Hindlimb muscle (tissue), 1 donor: Measurements from ENCODE around the gene ATAD1. TPM values are rescaled to one million over a fixed set of nuclear protein-coding genes. Genes with fewer than 3 reads are reported as not detected.
"Not testable (repeated sequence)": the region's sequence is repeated elsewhere in the genome, so short reads cannot be mapped to it uniquely, and the experiment has no call there.

Source experiments
- DNase-seq: peaks from one replicate; pipeline ENCODE4 v3.0.0-alpha.2; 2013
- polyA plus RNA-seq: library from polyadenylated mRNA; unstranded; fragments of 120-200 nt; gene quantifications from one replicate; pipeline ENCODE4 v1.2.1, GENCODE V29; 2013; ENCODE audit not compliant: insufficient read length

ATAD1 gene
- polyA plus RNA-seq, 1 donor: 26.3 TPM

DNA sequence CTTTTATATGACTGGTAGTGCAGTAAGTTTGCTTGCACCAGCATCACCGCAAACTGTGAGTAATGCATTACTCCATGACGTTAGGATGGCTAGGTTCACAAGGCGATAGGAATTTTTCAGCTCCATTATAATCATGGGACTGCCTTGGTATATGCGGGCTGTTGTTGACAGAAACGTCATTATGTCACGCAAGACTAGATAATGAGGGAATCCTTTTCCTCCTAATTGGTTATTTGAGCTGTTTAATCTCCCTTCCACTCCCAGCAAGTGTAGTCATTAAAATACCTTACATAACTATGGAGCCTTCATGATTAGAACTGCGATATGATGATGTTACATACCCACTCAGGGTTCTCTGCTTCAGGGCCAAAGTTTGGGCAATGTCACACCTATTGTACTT, 28.0 kb upstream of the ATAD1 start:
- no peak for DNase-seq

DNA sequence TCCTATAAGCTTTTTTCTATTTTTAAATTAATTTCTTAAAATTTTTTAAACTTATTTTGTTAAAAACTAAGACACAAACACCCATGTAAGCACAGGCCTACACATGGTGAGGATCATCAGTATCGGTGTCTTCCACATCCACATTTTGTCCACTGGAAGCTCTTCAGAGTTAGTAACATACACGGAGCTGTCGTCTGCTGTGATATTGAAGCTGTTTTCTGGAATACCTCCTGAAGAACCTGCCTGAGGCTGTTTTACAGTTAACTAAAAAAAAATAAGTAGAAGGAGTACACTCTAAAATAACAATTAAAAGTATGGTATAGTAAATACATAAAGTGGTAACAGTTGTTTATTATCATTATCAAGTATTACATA, 27.6 kb upstream of the ATAD1 start:
- no peak for DNase-seq

DNA sequence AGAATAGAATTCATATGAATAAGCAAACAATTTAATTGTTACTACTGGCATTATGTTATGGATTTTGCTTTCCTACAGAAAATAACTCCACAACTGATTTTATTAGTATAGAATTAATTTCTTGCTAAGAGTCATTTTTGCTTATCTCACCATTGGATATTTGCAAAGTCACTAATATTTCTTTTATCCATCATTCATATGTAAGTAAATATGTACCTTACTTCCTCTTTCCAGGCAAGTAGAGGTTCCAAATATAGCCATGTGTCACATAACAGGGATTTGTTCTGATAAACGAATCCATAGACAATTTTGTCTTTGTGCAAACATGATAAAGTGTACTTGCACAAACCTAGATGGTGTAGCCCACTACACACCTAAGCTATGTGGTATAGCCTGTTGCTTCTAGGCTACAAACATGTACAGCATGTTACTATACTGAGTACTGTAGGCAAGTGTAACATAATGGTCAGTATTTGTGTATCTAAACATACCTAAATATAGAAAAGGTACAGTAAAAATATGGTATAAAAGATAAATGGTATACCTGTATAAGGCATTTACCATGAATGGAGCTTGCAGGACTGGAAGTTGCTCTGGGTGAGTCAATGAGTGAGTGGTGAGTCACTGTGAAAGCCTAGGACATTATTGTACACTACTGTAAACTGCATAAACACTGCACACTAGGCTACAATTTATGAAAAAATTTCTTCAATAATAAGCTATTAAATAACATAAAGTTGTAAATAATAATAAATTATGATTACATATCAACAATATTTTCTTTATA, 27.0 kb upstream of the ATAD1 start:
- DNase-seq: no peak

DNA sequence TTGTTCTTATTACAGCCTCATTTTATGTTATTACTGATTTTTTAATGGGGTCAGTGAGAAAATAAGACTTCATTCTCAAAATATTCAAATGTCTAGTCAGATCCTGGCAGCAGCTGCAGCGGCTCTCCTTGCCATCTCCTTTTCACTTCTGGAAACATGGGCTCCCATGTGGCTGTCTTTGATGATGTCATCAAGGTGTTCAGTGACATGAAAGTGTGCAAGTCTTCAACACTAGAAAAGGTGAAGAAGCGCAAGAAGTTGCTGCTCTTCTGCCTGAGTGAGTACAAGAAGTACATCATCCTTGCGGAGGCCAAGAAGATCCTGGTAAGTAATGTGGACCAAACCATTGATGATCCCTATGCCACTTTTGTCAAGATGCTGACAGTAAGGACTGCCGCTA, 25.7 kb upstream of the ATAD1 start:
- DNase-seq: no peak

DNA sequence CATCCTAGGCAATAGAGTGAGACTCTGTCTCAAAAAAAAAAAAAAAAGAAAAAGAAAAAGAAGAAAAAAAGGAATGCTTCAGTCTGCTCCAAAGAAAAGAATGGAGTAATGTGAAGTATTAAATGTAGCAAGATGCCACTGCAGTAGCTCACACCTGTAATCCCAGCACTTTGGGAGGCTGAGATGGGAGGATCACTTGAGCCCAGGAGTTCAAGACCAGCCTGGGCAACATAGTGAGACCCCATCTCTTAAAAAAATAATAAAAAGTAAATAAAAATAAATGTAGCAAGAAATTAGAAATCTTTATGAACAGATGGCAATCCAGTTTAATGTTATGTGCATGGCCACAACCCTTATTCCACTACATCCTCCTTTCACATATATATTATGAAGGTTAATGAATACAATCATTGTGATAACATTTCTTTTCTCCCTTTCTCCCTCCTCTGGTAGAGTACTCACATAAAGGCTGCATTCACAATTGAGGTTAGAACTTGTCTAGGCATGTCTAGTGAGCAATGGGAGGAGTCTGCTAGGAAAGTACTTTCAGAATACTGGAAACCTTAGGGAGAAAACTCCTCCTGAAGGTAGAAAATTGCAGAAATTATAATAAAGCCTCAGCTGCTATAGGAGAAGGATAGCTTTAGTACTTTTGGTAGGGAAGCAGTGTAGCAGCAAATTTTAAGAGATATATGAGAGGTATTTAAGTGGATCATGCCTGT, 24.9 kb upstream of the ATAD1 start:
- DNase-seq: no peak

DNA sequence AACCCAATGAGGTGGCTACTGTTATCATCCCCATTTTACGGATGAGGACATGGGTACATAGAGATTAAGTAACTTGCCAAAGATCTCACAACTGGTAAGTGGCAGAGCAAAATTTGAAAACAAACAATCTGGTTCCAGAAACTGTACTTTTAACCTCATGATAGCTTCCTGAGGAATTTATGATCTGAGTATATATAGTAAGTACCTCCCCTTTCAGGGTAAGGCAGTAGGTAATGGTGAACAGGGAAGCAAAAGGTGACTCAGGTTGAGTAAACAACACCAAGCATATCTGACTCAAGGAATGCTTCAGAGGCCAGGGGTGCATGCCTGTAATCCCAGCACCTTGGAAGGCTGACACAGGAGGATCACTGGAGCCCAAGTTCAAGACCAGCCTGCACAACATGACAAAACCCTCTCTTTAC, 24.2 kb upstream of the ATAD1 start:
- DNase-seq: no peak

DNA sequence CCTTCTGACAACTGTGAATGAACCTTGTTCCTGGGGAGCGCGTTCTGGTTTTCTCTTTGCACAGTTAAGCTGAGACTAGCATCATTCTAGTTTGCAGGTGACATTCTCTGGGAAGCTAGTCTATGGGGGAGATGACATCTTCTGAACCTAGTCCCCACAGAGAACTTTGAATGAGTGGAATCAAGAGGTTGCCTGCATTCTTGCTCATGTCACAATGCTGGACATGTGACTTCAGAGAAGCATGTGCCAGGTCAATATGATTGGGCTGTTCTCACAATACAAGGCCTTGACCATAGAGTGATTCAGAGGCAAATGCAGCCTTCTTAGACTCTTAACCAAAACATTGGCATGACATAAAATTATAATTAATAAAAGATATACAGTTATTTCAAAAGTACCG, 23.2 kb upstream of the ATAD1 start:
- no peak for DNase-seq

DNA sequence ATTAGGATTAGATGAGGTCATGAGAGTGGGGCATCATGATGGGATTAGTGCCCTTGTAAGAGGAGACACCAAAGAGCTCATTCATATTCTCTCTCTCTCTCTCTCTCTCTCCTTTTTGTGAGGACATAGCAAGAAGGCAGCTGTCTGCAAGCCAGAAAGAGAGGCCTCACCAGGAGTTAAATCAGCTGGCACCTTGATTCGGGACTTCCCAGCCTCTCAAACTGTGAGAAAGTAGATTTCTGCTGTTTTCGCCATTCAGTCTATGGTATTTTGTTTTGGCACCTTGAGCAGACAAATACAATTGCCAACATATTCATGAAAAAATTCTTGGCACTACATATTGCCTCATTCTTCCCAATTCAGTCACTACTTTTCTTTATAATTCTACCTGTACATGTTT, 20.6 kb upstream of the ATAD1 start:
- peak; percentile 4 for DNase-seq

DNA sequence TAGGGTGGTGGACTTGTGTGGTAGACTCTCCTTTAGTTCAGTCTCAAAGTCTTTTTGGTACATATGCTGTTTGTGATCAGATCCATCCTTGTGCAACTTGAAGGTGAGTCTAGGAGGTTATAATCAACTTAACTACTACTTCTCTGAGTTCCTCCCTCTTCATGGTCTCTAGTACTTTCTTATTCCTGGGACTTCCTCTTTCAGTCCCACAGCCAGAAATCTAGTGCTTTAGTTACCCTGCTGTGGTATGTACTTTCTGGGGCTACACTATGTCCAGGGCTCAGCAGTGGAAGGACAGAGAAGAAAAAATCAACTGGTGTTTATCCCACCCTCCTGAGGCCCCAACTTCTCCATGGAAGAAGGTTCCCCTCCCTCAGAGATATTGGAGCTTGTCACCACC, 19.4 kb upstream of the ATAD1 start:
- no peak for DNase-seq

DNA sequence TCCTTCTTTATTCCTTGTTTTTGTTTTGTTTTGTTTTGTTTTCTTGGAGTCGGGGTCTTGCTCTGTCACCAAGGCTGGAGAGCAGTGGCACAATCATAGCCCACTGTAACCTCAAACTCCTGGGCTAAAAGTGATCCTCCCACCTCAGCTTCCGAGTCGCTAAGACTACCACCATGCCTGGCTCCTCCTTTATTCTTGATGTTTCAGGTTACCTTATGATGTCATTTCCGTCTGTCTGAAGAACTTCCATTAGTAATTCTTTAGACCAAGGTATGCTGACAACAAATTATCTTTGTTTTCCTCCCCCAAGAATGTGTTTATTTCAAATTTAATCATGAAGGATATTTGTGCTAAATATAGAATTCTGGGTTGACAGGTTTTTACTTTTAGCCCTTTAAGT, 18.1 kb upstream of the ATAD1 start:
- DNase-seq: no peak

DNA sequence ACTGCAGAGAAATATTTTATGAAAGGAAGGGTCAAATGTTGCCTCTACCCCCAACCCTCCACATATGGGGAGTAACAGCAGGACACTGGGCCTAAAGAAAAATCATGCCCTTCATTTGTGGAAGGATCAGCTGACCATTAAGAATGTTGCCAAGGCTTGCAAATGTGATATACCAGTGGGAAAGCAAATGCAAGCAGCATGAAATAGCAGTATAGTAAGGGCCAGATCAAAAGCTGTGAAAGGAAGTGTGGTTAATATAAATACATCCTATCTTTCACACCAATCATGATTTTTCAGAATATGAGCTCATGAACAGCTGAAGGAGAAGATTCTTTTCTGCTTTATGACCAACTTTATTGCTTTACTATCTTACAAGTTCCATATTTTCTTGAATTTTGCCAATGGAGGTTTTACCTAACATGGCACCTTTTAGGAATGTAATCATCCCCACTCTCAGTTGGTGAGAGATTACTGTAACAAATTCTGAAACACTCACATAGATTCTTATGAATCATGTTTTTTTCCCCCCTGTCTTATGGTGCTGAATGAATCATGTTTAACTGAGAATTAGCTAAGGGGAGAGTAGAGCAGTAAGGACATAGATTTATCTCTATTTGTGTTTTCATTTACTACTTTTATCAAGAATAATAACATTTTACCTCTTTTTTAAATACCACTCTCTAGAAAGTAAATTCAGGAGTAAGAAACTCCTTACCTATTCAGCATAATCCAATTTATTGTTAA, 12.1 kb upstream of the ATAD1 start:
- DNase-seq: no peak

DNA sequence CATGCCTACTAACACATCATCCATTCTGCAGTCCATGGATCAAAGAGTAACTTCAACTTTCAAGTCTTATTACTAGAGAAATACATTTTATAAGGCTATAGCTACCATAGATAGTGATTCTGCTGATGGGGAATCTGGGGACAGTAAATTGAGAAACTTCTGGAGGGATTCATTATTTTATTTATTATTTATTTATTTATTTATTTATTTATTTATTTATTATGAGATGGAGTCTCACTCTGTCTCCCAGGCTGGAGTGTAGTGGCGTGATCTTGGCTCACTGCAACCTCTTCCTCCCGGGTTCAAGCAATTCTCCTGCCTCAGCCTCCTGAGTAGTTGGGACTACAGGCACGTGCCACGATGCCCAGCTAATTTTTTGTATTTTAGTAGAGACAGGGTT, 11.0 kb upstream of the ATAD1 start:
- DNase-seq: not testable (repeated sequence)

DNA sequence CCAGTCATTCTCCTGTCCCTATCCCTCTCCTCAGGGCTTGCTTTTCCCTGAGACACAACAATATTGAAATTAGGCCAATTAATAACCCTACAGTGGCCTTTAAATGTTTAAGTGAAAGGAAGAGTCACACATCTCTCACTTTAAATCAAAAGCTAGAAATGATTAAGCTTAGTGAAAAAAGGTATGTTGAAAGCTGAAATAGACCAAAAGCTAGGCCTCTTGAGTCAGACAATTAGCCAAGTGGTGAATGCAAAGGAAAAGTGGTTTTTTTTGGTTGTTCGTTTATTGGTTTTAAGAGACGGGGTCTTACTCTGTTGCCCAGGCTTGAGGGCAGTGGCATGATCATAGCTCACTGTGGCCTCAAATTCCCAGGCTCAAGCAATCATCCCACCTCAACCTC, 9.7 kb upstream of the ATAD1 start:
- DNase-seq: no peak

DNA sequence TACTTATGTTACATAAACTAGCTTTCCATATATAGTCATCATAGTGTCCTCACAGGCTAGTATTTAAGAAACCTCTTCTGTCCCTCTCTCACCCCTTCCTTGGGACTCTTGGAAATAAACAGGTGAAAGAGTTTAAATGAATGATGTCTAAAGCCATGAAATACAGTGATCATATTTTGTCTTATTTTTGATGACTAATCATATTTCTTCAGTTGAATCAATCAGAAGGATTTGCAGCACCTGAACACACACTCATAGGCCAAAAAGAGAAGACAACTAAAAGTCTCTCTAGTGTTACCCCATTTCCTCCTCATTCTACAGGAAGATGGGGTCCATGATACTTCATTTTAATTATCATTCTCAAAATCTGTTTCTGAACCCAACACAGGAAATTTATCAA, 8.6 kb upstream of the ATAD1 start:
- no peak for DNase-seq

DNA sequence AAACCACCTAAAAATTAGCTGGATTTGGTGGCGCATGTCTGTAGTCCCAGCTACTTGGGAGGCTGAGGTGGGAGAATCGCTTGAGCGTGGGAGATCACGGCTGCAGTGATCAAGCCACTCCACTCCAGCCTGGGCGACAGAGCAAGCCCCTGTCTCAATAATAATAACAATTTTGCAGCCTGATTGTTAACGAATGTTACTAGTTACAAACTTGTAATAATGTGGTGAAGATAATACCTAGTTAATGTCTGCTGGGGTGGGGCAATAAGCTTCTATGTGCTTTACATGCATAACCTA, 1.2 kb upstream of the ATAD1 start:
- no peak for DNase-seq

DNA sequence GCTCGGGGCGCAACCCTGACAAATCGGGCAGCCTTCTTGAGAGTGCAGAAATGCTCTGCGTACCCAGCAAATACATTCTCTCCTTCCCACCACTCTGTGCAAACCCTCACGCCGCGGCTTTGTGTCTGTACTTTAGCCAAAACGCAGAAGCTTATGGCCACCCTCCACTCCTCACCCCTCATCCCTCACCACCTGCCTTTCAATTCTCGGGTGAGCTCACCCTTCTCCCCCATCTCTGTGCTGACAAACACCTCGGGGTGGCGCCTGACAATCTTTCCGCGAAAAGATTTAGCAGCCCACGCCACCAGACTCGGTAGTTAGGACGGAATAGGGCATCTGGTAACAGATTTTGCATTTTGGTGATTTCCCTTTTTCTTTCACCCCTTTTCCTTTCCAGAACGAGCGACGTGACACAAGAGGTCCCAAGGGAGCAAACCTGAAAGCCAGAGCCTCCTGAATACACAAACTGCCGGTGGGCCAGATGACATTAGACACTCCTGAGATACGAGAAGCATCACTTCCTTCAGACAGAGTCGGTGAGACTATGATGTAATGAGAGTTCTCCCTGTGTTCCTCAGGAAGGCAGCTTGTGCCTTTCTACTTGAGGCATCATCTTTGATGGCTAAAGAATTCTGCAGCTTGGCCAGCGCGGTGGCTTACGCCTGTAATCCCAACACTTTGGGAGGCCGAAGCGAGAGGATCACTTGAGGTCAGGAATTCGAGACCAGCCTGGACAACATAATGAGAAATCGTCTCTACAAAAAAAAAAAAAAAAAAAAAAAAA, 671 bp upstream of the ATAD1 start:
- DNase-seq: peak; percentile 15

DNA sequence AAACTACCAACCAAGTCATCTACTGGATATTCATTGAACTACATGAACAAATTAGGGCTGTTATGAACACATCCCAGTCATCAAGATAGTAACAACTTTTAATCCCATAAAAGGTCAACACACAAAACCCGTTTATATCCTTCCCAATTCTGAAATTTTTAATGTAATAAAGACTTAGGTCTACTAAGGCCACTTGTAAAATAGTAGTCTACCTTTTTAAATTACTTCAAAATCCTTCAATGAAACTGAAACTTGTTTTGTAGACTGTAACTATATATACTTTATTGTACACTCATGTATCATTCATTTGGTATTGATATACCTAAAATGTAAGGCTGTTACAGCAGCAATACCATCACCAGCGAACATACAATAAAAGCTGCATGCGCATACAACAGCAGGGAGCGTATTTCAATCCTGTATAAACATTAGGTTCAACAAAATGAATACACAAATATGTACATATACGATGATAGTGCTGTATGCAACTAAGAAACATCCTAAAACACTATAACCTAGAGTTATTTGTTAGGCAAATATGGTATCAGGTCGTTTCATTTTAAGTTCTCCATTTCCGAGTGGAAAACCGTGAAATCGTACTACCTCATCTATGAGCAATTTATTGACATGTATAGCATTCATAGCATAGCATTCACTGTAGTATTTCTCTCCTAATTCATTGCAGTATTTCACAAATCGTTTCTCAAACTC, 973 bp downstream of the ATAD1 start:
- no peak for DNase-seq

DNA sequence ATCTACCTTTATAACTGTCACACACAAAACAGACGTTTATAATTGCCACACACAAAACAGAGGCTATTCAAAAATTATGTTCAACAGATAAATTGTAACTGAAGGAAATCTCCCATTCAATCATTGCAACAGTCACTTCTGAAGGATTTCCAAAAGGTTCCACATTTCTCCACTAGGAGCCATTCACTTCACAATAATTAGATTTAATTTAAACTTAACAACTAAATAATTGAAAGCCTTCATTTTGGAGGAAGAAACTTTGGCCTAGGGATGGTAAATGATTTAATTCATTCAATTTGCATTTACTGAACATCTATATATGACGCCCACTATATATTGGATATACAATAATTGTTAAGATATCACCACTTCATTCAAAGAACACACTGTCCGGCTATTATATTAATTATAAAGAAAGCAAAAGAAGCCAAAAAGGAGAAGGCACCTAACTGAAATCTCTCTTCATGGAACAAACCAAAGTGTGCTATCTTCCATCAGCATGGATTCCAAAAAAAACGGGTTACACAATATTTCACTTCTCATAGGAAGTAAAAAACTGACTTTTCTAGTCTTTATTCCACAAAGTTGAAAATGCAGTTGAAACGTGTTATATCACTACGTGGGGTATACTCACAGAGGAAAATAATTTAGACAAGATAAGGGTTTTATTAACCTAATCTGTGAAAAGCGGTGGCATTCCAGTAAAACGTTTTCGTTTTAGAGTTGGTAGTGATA, 1.7 kb downstream of the ATAD1 start:
- DNase-seq: no peak

DNA sequence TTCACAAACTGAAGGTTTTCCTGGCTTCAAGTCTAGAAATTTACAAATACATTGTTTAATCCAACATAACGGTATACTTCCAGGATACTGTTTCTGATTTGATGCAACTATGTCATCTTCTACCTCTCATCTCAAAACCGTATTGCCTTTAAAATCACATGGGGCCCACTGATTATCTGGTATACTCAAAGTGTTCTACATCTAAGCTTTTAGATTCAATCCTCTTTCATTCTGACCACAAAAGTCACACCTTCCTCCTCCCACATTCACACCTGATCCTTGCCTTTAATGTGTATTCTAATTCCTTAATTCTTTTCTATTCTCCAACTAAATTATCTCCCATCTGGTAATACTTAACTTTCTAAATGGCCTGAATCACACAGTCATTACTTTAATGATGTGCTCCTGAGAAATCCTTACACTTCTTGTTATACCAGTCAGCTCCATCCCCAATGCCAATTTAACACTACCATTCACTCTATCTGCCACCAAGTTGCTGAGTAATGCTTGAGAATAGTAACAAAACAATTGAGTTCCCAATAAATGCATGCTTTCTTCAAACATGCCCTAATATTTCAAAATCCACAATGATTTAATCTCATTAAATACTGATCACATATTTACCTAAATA, 13.0 kb downstream of the ATAD1 start:
- DNase-seq: no peak

DNA sequence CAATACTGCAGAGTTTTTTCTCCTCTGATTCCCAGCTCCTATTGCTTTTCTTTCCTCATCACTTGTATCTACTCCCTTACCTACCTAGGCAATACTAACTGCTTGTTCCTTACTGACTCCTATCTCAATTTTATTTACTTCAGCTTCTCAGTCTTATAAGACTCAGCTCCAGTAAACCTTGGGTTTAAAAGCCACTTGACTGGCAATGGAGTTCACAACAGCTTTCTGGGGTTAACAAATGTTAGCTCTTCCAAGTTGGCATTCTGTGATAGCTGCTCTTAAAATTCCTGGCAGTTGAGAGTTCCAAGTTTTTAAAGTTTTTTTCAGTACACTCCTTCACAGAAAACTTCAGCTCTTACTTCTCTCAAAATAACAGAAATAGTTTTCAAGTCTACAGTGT, 14.2 kb downstream of the ATAD1 start:
- DNase-seq: no peak

DNA sequence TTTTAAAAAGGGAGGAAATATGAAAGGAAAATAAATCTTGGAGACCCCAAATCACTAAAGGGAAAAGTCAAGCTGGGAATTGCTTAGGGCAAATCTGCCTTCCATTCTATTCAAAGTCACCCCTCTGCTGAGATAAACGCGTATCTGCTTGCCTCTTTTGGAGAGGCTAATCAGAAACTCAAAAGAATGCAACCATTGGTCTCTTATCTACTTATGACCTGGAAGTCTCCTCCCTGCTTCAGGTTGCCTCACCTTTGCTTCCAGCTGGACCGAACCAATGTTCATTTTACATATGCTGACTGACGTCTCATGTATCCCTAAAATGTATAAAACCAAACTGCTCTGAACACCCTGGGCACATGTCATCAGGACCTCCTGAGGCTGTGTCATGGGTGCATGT, 14.7 kb downstream of the ATAD1 start:
- no peak for DNase-seq
